Left ventricle myocardium inferior (tissue), 1 donor: ENCODE data around the gene VAV2. TPM values are rescaled to one million over a fixed set of nuclear protein-coding genes. Genes with fewer than 3 reads are reported as not detected.

ENCODE experiments used
- DNase-seq: peaks from one replicate; pipeline ENCODE4 v3.0.0-alpha.2; 2020
- H3K27ac ChIP-seq: fragments of 200-600 bp; replicated peaks from 2 replicates; pipeline ENCODE4 v1.8.0; 2021
- H3K27me3 ChIP-seq: fragments of 200-600 bp; 2 replicates; pipeline ENCODE4 v1.8.0; 2021; ENCODE audit warnings: low read depth
- H3K36me3 ChIP-seq: fragments of 200-600 bp; 2 replicates; pipeline ENCODE4 v1.8.0; 2021
- H3K4me1 ChIP-seq: fragments of 200-600 bp; 2 replicates; pipeline ENCODE4 v1.8.0; 2021
- H3K4me3 ChIP-seq: fragments of 200-600 bp; 2 replicates; pipeline ENCODE4 v1.8.0; 2021; ENCODE audit warnings: mild to moderate bottlenecking, moderate library complexity
- H3K9me3 ChIP-seq: fragments of 200-600 bp; replicated peaks from 2 replicates; pipeline ENCODE4 v1.8.0; 2021
- CTCF ChIP-seq: fragments of 200-600 bp; IDR thresholded peaks from 2 replicates; pipeline ENCODE4 v1.8.0; 2021; ENCODE audit warnings: antibody characterized with exemption, mild to moderate bottlenecking, borderline replicate concordance
- intact Hi-C: fragments of 100-400 bp; cut with micrococcal nuclease; formaldehyde crosslinking; loops from one replicate; pipeline ENCODE4 v1.11.0; 2022
- total RNA-seq: library from RNA; stranded (reverse); fragmentation: NEBNext Ultra II Directional; extraction: Animal tissue kit (Norgen Biotek cat#: 25700); gene quantifications from one replicate; pipeline ENCODE4 v1.2.1, GENCODE V29; 2021
- donor health status: DM: no; HTN: yes; CAD: no; lungs with severe emphysema.

The VAV2 gene
- total RNA-seq, 1 donor from 2014 or later: 4.1 TPM

DNA sequence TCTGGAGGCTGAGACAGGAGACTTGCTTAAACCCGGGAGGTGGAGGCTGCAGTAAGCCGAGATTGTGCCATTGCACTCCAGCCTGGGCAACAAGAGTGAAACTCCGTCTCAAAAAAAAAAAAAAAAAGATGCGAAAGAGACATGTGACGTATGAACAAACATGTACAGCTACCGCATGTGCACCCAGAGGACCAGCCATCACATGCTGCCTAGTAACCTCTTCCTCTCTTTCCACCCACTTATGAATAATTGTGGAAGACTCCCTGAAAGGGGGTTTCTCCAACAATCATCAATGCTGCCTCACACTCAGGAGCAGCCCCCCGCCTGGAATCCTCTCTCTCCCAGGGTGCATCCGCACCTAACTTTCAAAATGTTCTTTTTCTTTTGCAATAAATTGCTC lies 256.2 kb downstream of the VAV2 start:
- Histone ChIP-seq H3K27me3 (peaks cover 83% of the 10 kb centered on the region), H3K4me1 (peaks cover 13% of the 10 kb centered on the region), H3K4me3 (no peak overlapping the region), H3K36me3 (no peaks in the 10 kb centered on the region), H3K9me3 (no peaks in the 10 kb centered on the region), H3K27ac (no peak overlapping the region)
- TF ChIP-seq CTCF: no peak
- no peak for DNase-seq
- intact Hi-C loops: no loop called here

- intact Hi-C loops: no loop called here
- DNase-seq: no peak
- peaks cover 82% of the 10 kb centered on the region for H3K27me3 ChIP-seq
These were observed 256.7 kb downstream of the VAV2 start for GRCh38 chr9:133735415-133735775.

DNA sequence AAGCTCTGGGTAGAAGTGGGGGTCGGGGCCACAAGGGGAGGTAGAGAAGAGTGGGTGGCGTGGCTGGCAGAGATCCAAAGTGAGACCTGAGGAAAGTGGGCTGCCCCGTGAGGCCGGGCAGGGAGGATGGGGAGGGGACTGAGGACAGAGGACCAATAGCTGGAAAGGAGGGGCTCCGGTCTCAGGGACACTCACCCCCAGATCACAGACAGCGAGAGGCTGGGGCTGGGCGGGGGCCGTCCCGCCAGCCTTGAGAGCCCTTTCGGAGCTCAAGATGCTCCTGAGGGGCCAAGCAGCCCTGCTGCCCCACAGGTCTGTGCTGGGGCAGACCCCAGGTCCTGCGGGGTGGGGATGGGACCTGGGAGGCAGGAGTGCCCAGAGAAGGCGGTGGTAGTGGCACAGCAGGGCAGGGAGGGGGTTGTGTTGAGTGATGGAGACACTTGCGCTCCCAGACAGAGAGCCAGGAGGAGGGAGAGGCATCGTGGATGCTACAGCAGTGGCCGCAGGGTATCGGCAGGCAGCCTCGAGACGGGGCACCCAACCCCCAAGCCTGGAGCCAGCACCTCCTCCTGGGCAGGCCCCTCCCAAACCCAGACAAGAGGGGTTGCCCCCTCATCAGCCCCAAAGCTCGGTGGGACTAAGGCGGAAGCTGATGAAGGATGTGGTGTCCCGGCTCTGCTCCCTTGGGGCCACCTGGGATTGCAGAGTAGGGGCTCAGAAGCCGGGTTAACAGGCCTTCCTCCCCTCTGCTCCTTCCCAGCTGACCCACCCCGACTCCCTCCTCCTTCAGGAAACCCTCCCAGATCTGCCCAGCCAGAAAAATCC lies 257.3 kb downstream of the VAV2 start:
- H3K9me3 ChIP-seq: no peaks in the 10 kb centered on the region
- intact Hi-C loops: no loop called here
- no peaks in the 10 kb centered on the region for H3K36me3 ChIP-seq
- H3K27me3 ChIP-seq: peaks cover 85% of the 10 kb centered on the region
- no peak overlapping the region for H3K27ac ChIP-seq
- no peak for DNase-seq
- peaks cover 13% of the 10 kb centered on the region for H3K4me1 ChIP-seq
- no peak overlapping the region for H3K4me3 ChIP-seq
- TF ChIP-seq CTCF: no peak

More at GRCh38 chr9:133735415-133735775, 256.7 kb downstream of the VAV2 start:
- H3K27ac ChIP-seq: no peak overlapping the region
- no peak overlapping the region for H3K4me3 ChIP-seq
- no peaks in the 10 kb centered on the region for H3K9me3 ChIP-seq
- TF ChIP-seq CTCF: no peak
- peaks cover 13% of the 10 kb centered on the region for H3K4me1 ChIP-seq
- no peaks in the 10 kb centered on the region for H3K36me3 ChIP-seq

DNA sequence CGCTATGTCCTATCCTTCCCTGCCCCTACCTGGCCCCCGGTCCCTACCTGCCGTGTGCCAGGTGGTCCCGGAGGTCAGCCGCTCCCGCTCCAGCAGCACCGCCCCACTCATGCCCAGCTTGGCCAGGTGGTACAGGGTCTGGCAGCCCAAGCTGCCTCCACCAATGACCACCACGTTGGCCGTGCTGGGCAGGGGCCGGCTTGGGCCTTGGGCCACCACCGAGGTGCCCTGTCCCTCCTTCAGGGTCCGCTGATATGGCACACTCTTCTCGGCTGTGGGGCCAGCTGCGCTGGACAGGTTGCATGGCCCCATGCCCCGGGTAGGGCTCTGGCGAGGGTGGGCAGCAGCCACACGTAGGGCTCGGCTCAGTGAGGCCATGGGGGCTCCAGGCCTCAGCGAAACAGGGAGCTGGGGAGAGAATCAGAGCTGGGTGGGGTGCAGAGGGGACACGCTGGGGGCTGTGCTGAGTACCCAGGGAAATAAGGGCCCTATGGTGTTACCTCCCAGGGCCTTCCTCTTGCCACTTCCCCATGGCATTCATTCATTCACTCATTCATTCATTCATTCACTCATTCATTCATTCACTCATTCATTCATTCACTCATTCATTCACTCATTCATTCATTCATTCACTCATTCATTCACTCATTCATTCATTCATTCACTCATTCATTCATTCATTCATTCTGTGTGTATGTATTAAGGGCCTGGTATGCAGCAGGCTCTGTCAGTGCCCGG lies 258.2 kb downstream of the VAV2 start:
- Histone ChIP-seq H3K36me3 (no peaks in the 10 kb centered on the region), H3K27ac (no peak overlapping the region), H3K27me3 (peaks cover 88% of the 10 kb centered on the region), H3K9me3 (no peaks in the 10 kb centered on the region), H3K4me3 (no peak overlapping the region), H3K4me1 (peaks cover 13% of the 10 kb centered on the region)
- intact Hi-C loops: no loop called here
- TF ChIP-seq CTCF: no peak
- no peak for DNase-seq

- H3K4me3 ChIP-seq: no peak overlapping the region
- TF ChIP-seq CTCF: no peak
- peaks cover 11% of the 10 kb centered on the region for H3K4me1 ChIP-seq
- intact Hi-C loops: no loop called here
- H3K27me3 ChIP-seq: peaks cover 88% of the 10 kb centered on the region
- DNase-seq: no peak
- no peaks in the 10 kb centered on the region for H3K9me3 ChIP-seq
- H3K27ac ChIP-seq: no peak overlapping the region
- H3K36me3 ChIP-seq: no peaks in the 10 kb centered on the region
These were observed 258.7 kb downstream of the VAV2 start for GRCh38 chr9:133733421-133733795.
